Body of pancreas (tissue), 4 donors: ENCODE data around the gene PPP1R13B. TPM values are rescaled to one million over a fixed set of nuclear protein-coding genes. Genes with fewer than 3 reads are reported as not detected.

ENCODE experiments used
- ATAC-seq: fragments of 150-250 bp; one replicate; pipeline ENCODE4 v1.9.1; 2016
- DNase-seq, 4 donors: peaks; one replicate each; pipeline ENCODE4 v3.0.0-alpha.2; 2019
- H3K27ac ChIP-seq, 4 donors: fragments of 200-600 bp; sonication (generic); 1 replicate in 3 of 4; 2 replicates in 1 of 4; pipeline versions ENCODE4 v1.5.1 to v1.6.1; 2016 to 2019; ENCODE audit warnings: mild to moderate bottlenecking in 1 of 4, mixed read lengths in 1 of 4, moderate library complexity in 1 of 4
- H3K27me3 ChIP-seq, 2 donors: fragments of 200-600 bp; sonication (generic); one replicate each; pipeline ENCODE4 v1.6.0; 2016; ENCODE audit warnings: mild to moderate bottlenecking in 1 of 2
- H3K36me3 ChIP-seq, 2 donors: fragments of 200-600 bp; sonication (generic); replicated peaks in 1 of 2; 2 replicates each; pipeline ENCODE4 v1.5.1; 2016; ENCODE audit warnings: low read depth in 2 of 2; ENCODE audit not compliant: insufficient read depth in 1 of 2
- H3K4me1 ChIP-seq: fragments of 200-600 bp; sonication (generic); one replicate; pipeline ENCODE4 v1.6.0; 2016
- H3K4me3 ChIP-seq, 2 donors: fragments of 200-600 bp; sonication (generic); 1 replicate in 1 of 2; 2 replicates in 1 of 2; pipeline ENCODE4 v1.5.1; 2016 to 2019
- H3K9me3 ChIP-seq, 3 donors: fragments of 200-600 bp; sonication (generic); 1 replicate in 2 of 3; 2 replicates in 1 of 3; pipeline ENCODE4 v1.5.1; 2016
- CTCF ChIP-seq, 7 experiments: fragments of 450-650 bp in 4 of 7; fragments of 200-600 bp in 3 of 7; sonication (generic) in 3 of 7; IDR thresholded peaks; one replicate each; pipeline ENCODE4 v1.5.1; 2016 to 2019; ENCODE audit warnings: antibody characterized with exemption in 7 of 7
- POLR2A ChIP-seq, 3 donors: fragments of 450-650 bp; IDR thresholded peaks; one replicate each; pipeline ENCODE4 v1.6.1; 2016; ENCODE audit warnings: antibody characterized with exemption in 3 of 3, mild to moderate bottlenecking in 2 of 3
- WGBS, 2 donors: methylation state at CpG; one replicate each; pipeline ENCODE4 v1.1.5; 2017; 5-methylcytosine and 5-hydroxymethylcytosine counted together
- intact Hi-C: fragments of 100-400 bp; cut with DNase I; formaldehyde crosslinking; loops from one replicate; pipeline ENCODE4 v1.15.1; 2023
- total RNA-seq, 2 donors: library from RNA; depleted of rRNA; stranded (reverse); fragments of >200 nt; gene quantifications; one replicate each; pipeline ENCODE4 v1.1.0, GENCODE V29; 2016

Gene PPP1R13B
- total RNA-seq, 2 donors from 2014 or later, result 12.5 to 36.3 TPM

- Histone ChIP-seq H3K4me1 (peaks cover 23% of the 10 kb centered on the region), H3K36me3 (peaks cover 0 to 1% of the 10 kb centered on the region in 2 donors), H3K9me3 (no peaks in the 10 kb centered on the region), H3K27ac (no peak overlapping the region), H3K4me3 (no peak overlapping the region), H3K27me3 (no peaks in the 10 kb centered on the region)
- intact Hi-C loops, result no loop called here
- WGBS, 2 donors, result 80 to 82% methylated on average over 8 to 27 of the region's 29 CpGs
- TF ChIP-seq POLR2A (IDR thresholded peaks at IDR 0.05), result no peak
- TF ChIP-seq CTCF (IDR thresholded peaks at IDR 0.05), result no peak
- ATAC-seq (no peak), DNase-seq (no peak)
These were observed 139.8 kb downstream of the PPP1R13B start for GRCh38 chr14:103707329-103708263.

GRCh38 chr14:103706551-103707328 is 140.6 kb downstream of the PPP1R13B start:
- TF ChIP-seq POLR2A (IDR thresholded peaks at IDR 0.05) (no peak), CTCF (IDR thresholded peaks at IDR 0.05) (no peak)
- H3K27ac ChIP-seq, result no peak overlapping the region
- intact Hi-C loops, result no loop called here

GRCh38 chr14:103705504-103706284 is 141.7 kb downstream of the PPP1R13B start:
- peak overlapping the region in 3 of 4 donors; percentile 15 to 70 (median 59) for H3K27ac ChIP-seq
- no peaks in the 10 kb centered on the region for H3K27me3 ChIP-seq
- DNase-seq (no peak), ATAC-seq (peak; percentile 1)
- peaks cover 9% of the 10 kb centered on the region for H3K4me1 ChIP-seq
- WGBS, 2 donors, result 75 to 89% methylated on average over 18 to 28 of the region's 28 CpGs
- no peaks in the 10 kb centered on the region for H3K9me3 ChIP-seq
- intact Hi-C loops, result no loop called here
- H3K4me3 ChIP-seq, result no peak overlapping the region
- peaks cover 0 to 1% of the 10 kb centered on the region in 2 donors for H3K36me3 ChIP-seq
- TF ChIP-seq CTCF (IDR thresholded peaks at IDR 0.05) (no peak), POLR2A (IDR thresholded peaks at IDR 0.05) (no peak)

More at GRCh38 chr14:103706551-103707328, 140.6 kb downstream of the PPP1R13B start:
- ATAC-seq (no peak), DNase-seq (no peak)
- WGBS, 2 donors, result 91 to 93% methylated on average over 20 to 38 of the region's 41 CpGs
- Histone ChIP-seq H3K36me3 (peaks cover 0 to 1% of the 10 kb centered on the region in 2 donors), H3K4me3 (no peak overlapping the region), H3K9me3 (no peaks in the 10 kb centered on the region), H3K4me1 (peaks cover 15% of the 10 kb centered on the region), H3K27me3 (no peaks in the 10 kb centered on the region)

- H3K27ac ChIP-seq, result peak overlapping the region in 2 of 4 donors; percentile 59 to 70
- H3K9me3 ChIP-seq, result no peaks in the 10 kb centered on the region
- TF ChIP-seq CTCF (IDR thresholded peaks at IDR 0.05) (no peak), POLR2A (IDR thresholded peaks at IDR 0.05) (no peak)
- H3K36me3 ChIP-seq, result peaks cover 0 to 1% of the 10 kb centered on the region in 2 donors
- H3K4me1 ChIP-seq, result peaks cover 9% of the 10 kb centered on the region
- intact Hi-C loops, result no loop called here
- 68 to 85% methylated on average over 12 to 15 of the region's 15 CpGs for WGBS, 2 donors
- no peaks in the 10 kb centered on the region for H3K27me3 ChIP-seq
- DNase-seq (peak in 3 of 4 donors; percentile 48 to 59 (median 59)), ATAC-seq (peak; percentile 63)
- no peak overlapping the region for H3K4me3 ChIP-seq
These were observed 142.3 kb downstream of the PPP1R13B start for GRCh38 chr14:103705118-103705503.
